Testis (tissue), 2 donors: ENCODE results near the gene ARPC5.
"Not testable (repeated sequence)": the region's sequence is repeated elsewhere in the genome, so short reads cannot be mapped to it uniquely, and the experiment has no call there.

Source experiments
- CTCF ChIP-seq, 3 experiments: fragments of 450-650 bp in 2 of 3; fragments of 200-600 bp in 1 of 3; sonication (generic) in 1 of 3; IDR thresholded peaks; one replicate each; pipeline ENCODE4 v1.5.1; 2016 to 2019; ENCODE audit warnings: antibody characterized with exemption in 3 of 3, mild to moderate bottlenecking in 2 of 3, moderate library complexity in 1 of 3
- POLR2A ChIP-seq: fragments of 450-650 bp; IDR thresholded peaks from one replicate; pipeline ENCODE4 v1.6.1; 2017; ENCODE audit warnings: antibody characterized with exemption, mild to moderate bottlenecking, moderate library complexity

GRCh38 chr1:183679363-183679762 lies 43.8 kb upstream of the ARPC5 start:
- TF ChIP-seq CTCF (IDR thresholded peaks at IDR 0.05); POLR2A: not testable (repeated sequence)
